OCI-LY1 (cell line): Measurements from ENCODE around the gene CHST5.
"Not testable (repeated sequence)": the region's sequence is repeated elsewhere in the genome, so short reads cannot be mapped to it uniquely, and the experiment has no call there.

Experiments
- H2AFZ ChIP-seq: fragments of 200-600 bp; sonication (generic), shearing (Covaris generic); 2 replicates; pipeline ENCODE4 v1.6.0; 2014; ENCODE audit warnings: antibody characterized with exemption, mild to moderate bottlenecking, low read length
- H3F3A ChIP-seq: fragments of 200-600 bp; sonication (generic), shearing (Covaris generic); 2 replicates; pipeline ENCODE4 v1.6.0; 2014; ENCODE audit warnings: mild to moderate bottlenecking, antibody characterized with exemption, low read length, moderate library complexity; ENCODE audit not compliant: insufficient read depth
- H3K27ac ChIP-seq: fragments of 200-600 bp; sonication (generic); 2 replicates; pipeline ENCODE4 v1.5.1; 2014; ENCODE audit warnings: low read length, mixed run types, mild to moderate bottlenecking, low read depth; ENCODE audit not compliant: poor library complexity, severe bottlenecking
- H3K27me3 ChIP-seq: fragments of 200-600 bp; sonication (generic); 2 replicates; pipeline ENCODE4 v1.6.0; 2014; ENCODE audit warnings: antibody characterized with exemption, mild to moderate bottlenecking, low read length, moderate library complexity; ENCODE audit not compliant: insufficient read depth
- H3K36me3 ChIP-seq: fragments of 200-600 bp; sonication (generic); 2 replicates; pipeline ENCODE4 v1.6.1; 2014; ENCODE audit warnings: mild to moderate bottlenecking, antibody characterized with exemption, low read length, moderate library complexity, mixed read lengths; ENCODE audit not compliant: insufficient read depth
- H3K4me1 ChIP-seq: fragments of 200-600 bp; sonication (generic); 2 replicates; pipeline ENCODE4 v1.5.1; 2014; ENCODE audit warnings: mild to moderate bottlenecking, low read length, moderate library complexity; ENCODE audit not compliant: insufficient read depth, severe bottlenecking
- H3K4me2 ChIP-seq: fragments of 200-600 bp; sonication (generic), shearing (Covaris generic); 2 replicates; pipeline ENCODE4 v1.6.1; 2014; ENCODE audit warnings: low read length
- H3K4me3 ChIP-seq: fragments of 200-600 bp; sonication (generic); 2 replicates; pipeline ENCODE4 v1.5.1; 2014; ENCODE audit warnings: low read length, low read depth, mild to moderate bottlenecking, mixed read lengths; ENCODE audit not compliant: poor library complexity, severe bottlenecking
- H3K79me2 ChIP-seq: fragments of 200-600 bp; shearing (Covaris generic); 2 replicates; pipeline ENCODE4 v1.6.1; 2016; ENCODE audit warnings: mixed run types, low read length, mixed read lengths; ENCODE audit not compliant: insufficient read depth
- H3K9ac ChIP-seq: fragments of 200-600 bp; sonication (generic), shearing (Covaris generic); 2 replicates; pipeline ENCODE4 v1.6.1; 2014; ENCODE audit warnings: mild to moderate bottlenecking, low read length, mixed read lengths
- H3K9me2 ChIP-seq: fragments of 200-600 bp; sonication (generic), shearing (Covaris generic); 2 replicates; pipeline ENCODE4 v1.6.1; 2014; ENCODE audit warnings: low read depth, mild to moderate bottlenecking, low read length, mixed read lengths
- H3K9me3 ChIP-seq: fragments of 200-600 bp; shearing (Covaris generic); 2 replicates; pipeline ENCODE4 v1.6.1; 2014; ENCODE audit warnings: low read length, mixed read lengths
- H4K20me1 ChIP-seq: fragments of 200-600 bp; sonication (generic), shearing (Covaris generic); 2 replicates; pipeline ENCODE4 v1.6.0; 2016; ENCODE audit warnings: mild to moderate bottlenecking, low read length; ENCODE audit not compliant: insufficient read depth
- EZH2 ChIP-seq: fragments of 200-600 bp; sonication (generic), shearing (Covaris generic); IDR thresholded peaks from 2 replicates; pipeline ENCODE4 v1.8.0; 2017; ENCODE audit warnings: borderline replicate concordance, mixed run types, mild to moderate bottlenecking, antibody characterized with exemption, low read length, moderate library complexity, mixed read lengths
- TF ChIP-seq, protein P1 (sequence below): fragments of 200-600 bp; sonication (generic), shearing (Covaris generic); IDR thresholded peaks from 2 replicates; pipeline ENCODE4 v1.5.1; 2017; ENCODE audit warnings: mild to moderate bottlenecking, antibody characterized with exemption, low read length, moderate library complexity, mixed read lengths

Gene CHST5

DNA sequence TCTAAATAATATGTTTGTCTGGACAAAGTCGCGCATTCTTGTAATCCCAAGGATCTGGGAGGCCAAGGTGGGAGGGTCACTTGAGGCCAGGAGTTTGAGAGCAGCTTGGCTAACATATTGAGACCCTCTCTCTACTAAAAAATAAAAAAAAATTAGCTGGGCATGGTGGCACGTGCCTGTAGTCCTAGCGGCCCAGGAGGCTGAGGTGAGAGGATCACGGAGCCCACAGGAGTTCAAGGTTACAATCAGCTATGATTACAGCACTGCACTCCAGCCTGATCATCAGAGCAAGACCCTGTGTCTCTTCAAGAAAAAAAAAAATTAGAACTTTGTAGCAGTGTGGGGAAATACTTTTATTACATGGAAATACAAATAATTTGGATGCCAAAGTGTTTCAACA lies 34.5 kb downstream of the CHST5 start:
- H3K9me3 ChIP-seq, result no peaks in the 10 kb centered on the region
- no peak overlapping the region for H3K9ac ChIP-seq
- H3K4me1 ChIP-seq, result no peaks in the 10 kb centered on the region
- no peak overlapping the region for H3K4me3 ChIP-seq
- H3K4me2 ChIP-seq, result no peak overlapping the region
- 0 out of 2 replicates have a peak, but pooled peaks cover 4% of the 10 kb centered on the region for H3K27me3 ChIP-seq
- TF ChIP-seq EZH2, result no peak
- TF ChIP-seq, protein P1, sequence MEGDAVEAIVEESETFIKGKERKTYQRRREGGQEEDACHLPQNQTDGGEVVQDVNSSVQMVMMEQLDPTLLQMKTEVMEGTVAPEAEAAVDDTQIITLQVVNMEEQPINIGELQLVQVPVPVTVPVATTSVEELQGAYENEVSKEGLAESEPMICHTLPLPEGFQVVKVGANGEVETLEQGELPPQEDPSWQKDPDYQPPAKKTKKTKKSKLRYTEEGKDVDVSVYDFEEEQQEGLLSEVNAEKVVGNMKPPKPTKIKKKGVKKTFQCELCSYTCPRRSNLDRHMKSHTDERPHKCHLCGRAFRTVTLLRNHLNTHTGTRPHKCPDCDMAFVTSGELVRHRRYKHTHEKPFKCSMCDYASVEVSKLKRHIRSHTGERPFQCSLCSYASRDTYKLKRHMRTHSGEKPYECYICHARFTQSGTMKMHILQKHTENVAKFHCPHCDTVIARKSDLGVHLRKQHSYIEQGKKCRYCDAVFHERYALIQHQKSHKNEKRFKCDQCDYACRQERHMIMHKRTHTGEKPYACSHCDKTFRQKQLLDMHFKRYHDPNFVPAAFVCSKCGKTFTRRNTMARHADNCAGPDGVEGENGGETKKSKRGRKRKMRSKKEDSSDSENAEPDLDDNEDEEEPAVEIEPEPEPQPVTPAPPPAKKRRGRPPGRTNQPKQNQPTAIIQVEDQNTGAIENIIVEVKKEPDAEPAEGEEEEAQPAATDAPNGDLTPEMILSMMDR, result no peak
- no peaks in the 10 kb centered on the region for H3K9me2 ChIP-seq
- no peak overlapping the region for H3K27ac ChIP-seq
- no peaks in the 10 kb centered on the region for H4K20me1 ChIP-seq
- no peaks in the 10 kb centered on the region for H3F3A ChIP-seq
- H3K79me2 ChIP-seq, result no peaks in the 10 kb centered on the region
- no peaks in the 10 kb centered on the region for H3K36me3 ChIP-seq
- H2AFZ ChIP-seq, result no peak overlapping the region

GRCh38 chr16:75498605-75499322 lies 37.1 kb downstream of the CHST5 start:
- not testable (repeated sequence) for H3K27me3 ChIP-seq, H3K36me3 ChIP-seq, H3K9me3 ChIP-seq, H3K4me2 ChIP-seq, H3K9me2 ChIP-seq, H4K20me1 ChIP-seq, H3K79me2 ChIP-seq, H3K4me1 ChIP-seq, H3K9ac ChIP-seq, H3K27ac ChIP-seq, H3K4me3 ChIP-seq, H2AFZ ChIP-seq, H3F3A ChIP-seq

DNA sequence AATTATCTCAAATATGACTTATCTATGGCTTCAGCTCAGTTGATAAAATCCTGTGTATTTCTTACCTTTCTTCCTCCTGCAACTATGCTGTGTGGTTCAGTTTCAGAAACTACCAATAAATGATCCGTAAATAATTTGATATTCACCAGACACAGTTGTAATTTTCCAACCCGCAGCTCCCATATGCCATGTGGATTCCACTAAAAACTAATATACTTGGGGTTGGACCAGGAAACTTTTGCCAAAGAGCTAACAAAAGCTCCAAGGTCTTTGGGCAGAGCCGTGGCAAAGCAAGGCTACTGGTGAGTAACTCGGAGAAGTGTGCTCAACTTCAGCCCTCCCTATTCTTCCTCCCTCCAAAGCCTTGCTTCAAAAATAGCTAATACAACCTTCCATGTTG lies 38.4 kb downstream of the CHST5 start:
- H3K9me3 ChIP-seq, result no peaks in the 10 kb centered on the region
- H2AFZ ChIP-seq, result no peak overlapping the region
- no peaks in the 10 kb centered on the region for H3K9me2 ChIP-seq
- no peaks in the 10 kb centered on the region for H4K20me1 ChIP-seq
- no peak overlapping the region for H3K4me2 ChIP-seq
- no peaks in the 10 kb centered on the region for H3K36me3 ChIP-seq
- H3K4me3 ChIP-seq, result no peak overlapping the region
- no peaks in the 10 kb centered on the region for H3F3A ChIP-seq
- no peaks in the 10 kb centered on the region for H3K79me2 ChIP-seq
- H3K4me1 ChIP-seq, result no peaks in the 10 kb centered on the region
- H3K27ac ChIP-seq, result no peak overlapping the region
- no peaks in the 10 kb centered on the region for H3K27me3 ChIP-seq
- H3K9ac ChIP-seq, result no peak overlapping the region
- TF ChIP-seq, protein P1, result no peak
- no peak for TF ChIP-seq EZH2

DNA sequence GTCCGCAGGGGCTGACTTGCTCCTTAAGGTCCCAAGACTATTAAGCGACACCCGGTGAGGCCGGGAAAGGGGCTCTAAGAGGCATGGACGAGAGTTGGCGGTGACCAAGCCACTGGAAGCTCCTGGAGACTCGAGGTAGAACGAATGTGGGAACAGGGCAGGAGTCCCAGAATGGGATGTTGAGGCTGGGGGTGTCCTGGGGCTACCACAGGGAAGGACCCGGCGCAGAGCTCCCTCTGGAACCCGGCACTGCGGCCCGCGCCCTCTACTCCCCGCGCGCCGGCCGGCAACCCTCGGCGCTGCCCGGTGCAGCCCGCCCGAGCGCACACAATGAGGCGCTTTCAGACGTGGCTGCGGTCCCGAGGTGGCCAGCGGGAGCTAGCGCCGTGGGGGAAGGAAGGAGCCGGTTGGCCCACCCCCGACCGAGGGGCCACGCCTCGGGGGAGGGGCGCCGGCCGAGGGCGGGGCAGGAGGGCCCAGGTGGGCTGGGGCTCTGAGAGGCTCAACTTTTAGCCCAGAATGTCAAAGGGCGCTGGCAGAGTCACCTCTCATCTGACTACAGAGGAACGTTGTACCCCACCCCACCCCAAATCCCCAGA lies 40.7 kb downstream of the CHST5 start, which contains the start of gene CHST6:
CHST6 (minus strand) TSS at position 366 of the 599 bp plus-strand sequence. CDS start 15,613 bp downstream, outside the sequence.
- H3K27ac ChIP-seq, result no peak within 1 kb of the TSS
- H3K79me2 ChIP-seq, result no peaks in the 10 kb centered on the region
- no peaks in the 10 kb centered on the region for H4K20me1 ChIP-seq
- H3K36me3 ChIP-seq, result no peaks in the 10 kb centered on the region
- no peaks in the 10 kb centered on the region for H3K9me3 ChIP-seq
- no peak for TF ChIP-seq EZH2
- TF ChIP-seq, protein P1, result no peak
- no peak within 1 kb of the TSS for H3K9ac ChIP-seq
- H3K4me2 ChIP-seq, result peak within 1 kb of the TSS; percentile 33
- no peaks in the 10 kb centered on the region for H3K9me2 ChIP-seq
- peaks cover 6% of the 10 kb centered on the region for H3K4me1 ChIP-seq
- H2AFZ ChIP-seq, result no peak within 1 kb of the TSS
- H3K27me3 ChIP-seq, result no peaks in the 10 kb centered on the region
- H3F3A ChIP-seq, result no peaks in the 10 kb centered on the region
- no peak within 1 kb of the TSS for H3K4me3 ChIP-seq
